HG02970 (cell line): ENCODE results near the gene MAEA.
"Not testable (repeated sequence)": the region's sequence is repeated elsewhere in the genome, so short reads cannot be mapped to it uniquely, and the experiment has no call there.

Experiments used
- ATAC-seq: cut with Tn5 transposase; IDR thresholded peaks from one replicate; pipeline ENCODE4 v1.9.1; 2021; ENCODE audit warnings: mild to moderate bottlenecking, moderate library complexity, moderate number of reproducible peaks; ENCODE audit not compliant: unreplicated experiment, low FRiP score

MAEA gene

GRCh38 chr4:1333256-1333655 is 43.6 kb downstream of the MAEA start:
- no peak for ATAC-seq

- not testable (repeated sequence) for ATAC-seq
These were observed 44.3 kb downstream of the MAEA start for GRCh38 chr4:1333851-1334578.

- ATAC-seq: no peak
These were observed 44.8 kb downstream of the MAEA start for GRCh38 chr4:1334579-1334895.

GRCh38 chr4:1335193-1335883 is 45.6 kb downstream of the MAEA start:
- not testable (repeated sequence) for ATAC-seq

- ATAC-seq: no peak
These were observed 46.4 kb downstream of the MAEA start for GRCh38 chr4:1336088-1336491.

GRCh38 chr4:1337376-1337831 is 47.7 kb downstream of the MAEA start:
- no peak for ATAC-seq

GRCh38 chr4:1337951-1338751 is 48.5 kb downstream of the MAEA start:
- ATAC-seq: no peak

GRCh38 chr4:1338752-1339414 is 49.2 kb downstream of the MAEA start:
- no peak for ATAC-seq

- ATAC-seq: no peak
These were observed 49.8 kb downstream of the MAEA start for GRCh38 chr4:1339489-1339888.

- ATAC-seq: no peak
These were observed 50.6 kb downstream of the MAEA start for GRCh38 chr4:1340181-1340747.

- no peak for ATAC-seq
These were observed 51.2 kb downstream of the MAEA start for GRCh38 chr4:1340861-1341260.

- ATAC-seq: no peak
These were observed 52.3 kb downstream of the MAEA start for GRCh38 chr4:1342003-1342402.

GRCh38 chr4:1344696-1345095 is 55.0 kb downstream of the MAEA start:
- no peak for ATAC-seq

- peak; percentile 2 for ATAC-seq
These were observed 56.5 kb downstream of the MAEA start for GRCh38 chr4:1345903-1346780.

GRCh38 chr4:1346781-1347409 is 57.2 kb downstream of the MAEA start, which contains the start of gene UVSSA:
Gene UVSSA, plus strand, starts transcription at chr4:1347208. Its CDS starts 884 bp downstream, at chr4:1348092.
- ATAC-seq: peak; percentile 95

GRCh38 chr4:1347410-1347864 is 57.7 kb downstream of the MAEA start:
- ATAC-seq: no peak

GRCh38 chr4:1348014-1348513 is 58.4 kb downstream of the MAEA start:
- no peak for ATAC-seq

GRCh38 chr4:1348746-1349145 is 59.1 kb downstream of the MAEA start:
- no peak for ATAC-seq
